ENCODE data around the gene CCT2. TPM values are rescaled to one million over a fixed set of nuclear protein-coding genes. Genes with fewer than 3 reads are reported as not detected.
A peak's percentile ranks its signal among the peaks of the same experiment; 100 is the strongest.

CCT2 gene
- 297 TPM for total RNA-seq

- peak; percentile 88 for FAIRE-seq
- DNase-seq (ENCODE audit: low spot score in 2 of 2), result peak; percentile 85 to 94
Measured at GRCh38 chr12:69585189-69586062, at the start of gene CCT2. Gene CCT2 (plus strand): TSS chr12:69585459. CDS start chr12:69585522, 63 bp downstream.

GRCh38 chr12:69540987-69541386 is 44.3 kb upstream of the CCT2 start:
- DNase-seq (ENCODE audit: low spot score in 2 of 2), result no peak
- no peak for FAIRE-seq

- DNase-seq (ENCODE audit: low spot score in 2 of 2), result no peak
- no peak for FAIRE-seq
Measured at GRCh38 chr12:69544087-69544486, 41.2 kb upstream of the CCT2 start.

GRCh38 chr12:69545081-69545480 is 40.2 kb upstream of the CCT2 start:
- DNase-seq (ENCODE audit: low spot score in 2 of 2) (no peak), FAIRE-seq (no peak)

- FAIRE-seq (no peak), DNase-seq (ENCODE audit: low spot score in 2 of 2) (no peak)
Measured at GRCh38 chr12:69546693-69547438, 38.4 kb upstream of the CCT2 start.

- FAIRE-seq (no peak), DNase-seq (ENCODE audit: low spot score in 2 of 2) (no peak)
Measured at GRCh38 chr12:69548687-69549086, 36.6 kb upstream of the CCT2 start.

GRCh38 chr12:69550569-69551350 is 34.5 kb upstream of the CCT2 start:
- DNase-seq (ENCODE audit: low spot score in 2 of 2) (no peak), FAIRE-seq (no peak)

- FAIRE-seq, result no peak
Measured at GRCh38 chr12:69553628-69554248, 31.5 kb upstream of the CCT2 start.

GRCh38 chr12:69555461-69555860 is 29.8 kb upstream of the CCT2 start:
- FAIRE-seq, result no peak

More at GRCh38 chr12:69553628-69554248, 31.5 kb upstream of the CCT2 start:
- peak; percentile 22 to 25 for DNase-seq (ENCODE audit: low spot score in 2 of 2)

GRCh38 chr12:69556383-69556782 is 28.9 kb upstream of the CCT2 start:
- DNase-seq (ENCODE audit: low spot score in 2 of 2) (no peak), FAIRE-seq (no peak)

More at GRCh38 chr12:69555461-69555860, 29.8 kb upstream of the CCT2 start:
- DNase-seq (ENCODE audit: low spot score in 2 of 2), result no peak

- FAIRE-seq, result no peak
- DNase-seq (ENCODE audit: low spot score in 2 of 2), result no peak
Measured at GRCh38 chr12:69563166-69563762, 22.0 kb upstream of the CCT2 start.

GRCh38 chr12:69566603-69567002 is 18.7 kb upstream of the CCT2 start:
- no peak for DNase-seq (ENCODE audit: low spot score in 2 of 2)
- FAIRE-seq, result no peak

- FAIRE-seq (no peak), DNase-seq (ENCODE audit: low spot score in 2 of 2) (no peak)
Measured at GRCh38 chr12:69569236-69569635, 16.0 kb upstream of the CCT2 start.

GRCh38 chr12:69570000-69570516 is 15.2 kb upstream of the CCT2 start:
- FAIRE-seq, result no peak

GRCh38 chr12:69570545-69571399 is 14.5 kb upstream of the CCT2 start:
- FAIRE-seq, result peak; percentile 31
- DNase-seq (ENCODE audit: low spot score in 2 of 2), result peak in 1 of 2 donors; percentile 30

More at GRCh38 chr12:69570000-69570516, 15.2 kb upstream of the CCT2 start:
- DNase-seq (ENCODE audit: low spot score in 2 of 2), result no peak

GRCh38 chr12:69575346-69575745 is 9.9 kb upstream of the CCT2 start:
- FAIRE-seq (no peak), DNase-seq (ENCODE audit: low spot score in 2 of 2) (no peak)

GRCh38 chr12:69578283-69578682 is 7.0 kb upstream of the CCT2 start:
- FAIRE-seq, result no peak
- no peak for DNase-seq (ENCODE audit: low spot score in 2 of 2)

- no peak for DNase-seq (ENCODE audit: low spot score in 2 of 2)
- FAIRE-seq, result no peak
Measured at GRCh38 chr12:69579029-69579428, 6.2 kb upstream of the CCT2 start.

- DNase-seq (ENCODE audit: low spot score in 2 of 2) (no peak), FAIRE-seq (no peak)
Measured at GRCh38 chr12:69580074-69580473, 5.2 kb upstream of the CCT2 start.

Data from frontal cortex (tissue), 4 donors.